Embryonic facial prominence (tissue), 1 donor: ENCODE measurements around the gene MFF.

Experiments used
- DNase-seq: peaks from one replicate; pipeline ENCODE4 v3.0.0-alpha.2; 2016; ENCODE audit errors: extremely low spot score

The MFF gene, protein sequence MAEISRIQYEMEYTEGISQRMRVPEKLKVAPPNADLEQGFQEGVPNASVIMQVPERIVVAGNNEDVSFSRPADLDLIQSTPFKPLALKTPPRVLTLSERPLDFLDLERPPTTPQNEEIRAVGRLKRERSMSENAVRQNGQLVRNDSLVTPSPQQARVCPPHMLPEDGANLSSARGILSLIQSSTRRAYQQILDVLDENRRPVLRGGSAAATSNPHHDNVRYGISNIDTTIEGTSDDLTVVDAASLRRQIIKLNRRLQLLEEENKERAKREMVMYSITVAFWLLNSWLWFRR

GRCh38 chr2:227324995-227325838 is at the start of gene MFF:
TSS of gene MFF (plus strand) at chr2:227325251. CDS start at chr2:227330666, 5,415 bp downstream.
- peak; percentile 90 for DNase-seq

- DNase-seq = no peak
Measured at GRCh38 chr2:227280895-227281294, 44.2 kb upstream of the MFF start.

GRCh38 chr2:227285741-227286236 is 39.3 kb upstream of the MFF start:
- no peak for DNase-seq

DNA sequence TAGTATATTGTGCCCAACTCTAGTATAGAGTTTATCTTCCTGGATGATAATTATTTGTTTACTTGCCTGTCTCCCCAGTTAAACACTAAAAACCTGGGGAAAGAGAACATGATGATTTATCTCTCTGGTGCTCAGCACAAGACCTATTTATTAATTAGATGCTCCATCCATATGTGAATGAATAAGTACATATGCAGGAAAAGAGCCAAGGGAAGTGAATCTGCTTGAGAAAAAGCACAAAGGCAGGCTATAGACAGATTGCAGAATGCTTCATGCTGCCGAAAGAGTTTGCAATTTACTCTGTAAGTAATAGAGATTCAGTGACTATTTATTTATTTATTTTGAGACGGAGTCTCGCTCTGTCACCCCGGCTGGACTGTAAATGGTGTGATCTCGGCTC is 37.3 kb upstream of the MFF start:
- no peak for DNase-seq

DNA sequence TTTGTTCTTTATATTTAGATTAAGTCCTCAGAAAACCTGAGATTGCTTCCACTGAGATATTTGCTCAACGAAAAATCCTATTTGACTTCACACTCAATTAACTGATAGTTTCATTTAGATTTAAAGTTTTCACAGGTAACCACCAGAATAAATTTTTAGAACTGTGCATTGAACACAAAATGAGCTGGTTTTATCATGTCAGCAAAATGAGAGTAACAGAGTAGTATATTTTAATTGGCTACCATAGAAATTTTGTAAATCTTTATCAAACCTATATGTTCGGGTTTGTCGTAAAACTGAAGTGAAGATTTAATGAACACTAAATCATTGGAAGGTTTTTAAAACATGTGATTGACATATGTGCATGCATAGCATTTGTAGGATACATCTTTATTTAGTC is 32.7 kb upstream of the MFF start:
- DNase-seq = no peak

- no peak for DNase-seq
Measured at GRCh38 chr2:227293531-227293930, 31.5 kb upstream of the MFF start.

DNA sequence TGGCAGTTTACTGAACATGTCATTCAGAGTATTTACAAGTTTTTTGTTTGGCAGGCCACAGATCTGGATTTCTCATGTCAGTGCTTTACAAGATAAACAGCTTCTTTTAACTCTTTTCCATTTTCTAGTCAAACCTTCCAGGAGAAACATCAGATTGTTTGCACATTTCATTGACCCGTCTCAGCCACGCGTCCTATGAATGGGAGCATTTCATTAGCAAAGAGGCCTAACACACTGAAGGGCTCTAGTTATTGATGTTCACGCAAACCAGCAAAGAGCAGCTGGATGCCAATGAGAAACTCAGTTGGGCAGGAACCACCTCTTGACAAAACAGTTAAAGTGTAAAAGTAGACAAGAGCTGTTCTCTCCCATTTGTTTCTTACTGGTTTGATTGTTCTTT is 29.2 kb upstream of the MFF start:
- DNase-seq = no peak

- no peak for DNase-seq
Measured at GRCh38 chr2:227296671-227297405, 28.2 kb upstream of the MFF start.

DNA sequence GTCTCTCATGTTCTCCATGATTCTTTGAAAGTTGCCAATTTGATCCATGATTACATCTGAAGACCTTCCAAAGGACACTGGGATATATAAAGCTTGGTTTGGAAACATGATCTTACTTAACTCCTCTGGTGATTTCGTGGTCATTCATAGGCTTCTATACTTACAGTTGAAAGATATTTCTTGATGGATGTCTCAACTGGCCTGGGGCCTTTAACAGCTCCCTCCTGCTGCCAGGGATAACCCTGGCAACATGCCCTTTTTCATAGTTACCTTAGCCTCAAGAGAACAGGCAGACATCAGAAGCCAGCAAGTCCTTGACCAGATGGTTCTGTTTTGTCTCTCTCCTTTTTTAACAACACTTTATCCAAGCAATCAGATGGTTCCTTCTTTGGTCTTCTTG is 23.5 kb upstream of the MFF start:
- DNase-seq = no peak

DNA sequence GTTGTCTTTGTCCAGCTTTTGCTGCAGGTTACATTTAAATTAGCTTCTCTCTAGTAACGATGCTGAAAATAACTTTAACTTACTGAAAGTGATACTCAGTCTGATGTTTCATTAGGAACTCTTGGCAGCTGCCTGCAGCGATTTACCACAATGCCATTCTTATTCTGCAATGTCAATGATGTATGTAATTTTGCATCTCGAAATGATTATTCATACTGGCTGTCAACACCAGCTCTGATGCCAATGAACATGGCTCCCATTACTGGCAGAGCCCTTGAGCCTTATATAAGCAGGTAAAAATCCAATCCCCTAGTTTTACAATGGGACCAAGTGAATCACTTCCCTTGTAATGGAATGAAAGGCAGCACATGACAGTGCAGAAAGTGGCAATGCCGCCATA is 16.3 kb upstream of the MFF start:
- DNase-seq = no peak

DNA sequence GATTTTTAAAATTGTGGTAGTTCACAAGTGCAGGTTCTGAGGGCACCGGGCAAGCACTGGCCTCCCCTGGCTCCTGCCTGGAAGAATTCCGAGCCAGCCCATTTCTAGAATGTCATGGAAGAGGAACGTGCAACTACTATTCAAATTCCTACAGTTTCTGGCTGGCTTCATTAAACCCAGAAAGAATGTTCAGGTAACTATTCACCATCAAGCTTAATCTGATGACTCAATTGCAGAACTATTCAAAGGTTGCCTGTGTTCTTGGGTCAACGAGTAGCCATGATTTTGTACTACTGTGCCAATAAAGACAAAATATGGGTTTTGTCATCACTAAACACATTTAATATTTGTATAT is 14.3 kb upstream of the MFF start:
- no peak for DNase-seq

GRCh38 chr2:227311861-227312506 is 13.1 kb upstream of the MFF start:
- no peak for DNase-seq

DNA sequence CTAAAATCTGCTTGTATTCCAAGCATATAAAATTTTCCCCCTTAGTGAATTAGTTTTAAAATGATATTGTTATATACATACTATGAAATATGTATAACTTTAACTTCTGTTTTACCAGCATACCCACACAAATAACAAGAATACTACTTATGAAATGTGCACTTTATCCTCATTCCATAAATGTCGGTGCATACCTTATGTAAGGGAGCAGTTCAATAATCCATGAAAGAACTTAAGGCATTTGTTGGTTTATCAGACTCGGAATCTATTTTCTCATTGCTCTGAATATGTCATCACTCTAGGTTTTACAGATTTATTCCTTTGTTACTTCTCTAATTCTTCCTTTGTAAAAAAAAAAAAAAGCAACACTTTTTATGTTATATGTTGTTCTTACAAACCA is 12.5 kb upstream of the MFF start:
- no peak for DNase-seq

- no peak for DNase-seq
Measured at GRCh38 chr2:227313310-227313709, 11.7 kb upstream of the MFF start.

GRCh38 chr2:227317834-227318233 is 7.2 kb upstream of the MFF start:
- no peak for DNase-seq

DNA sequence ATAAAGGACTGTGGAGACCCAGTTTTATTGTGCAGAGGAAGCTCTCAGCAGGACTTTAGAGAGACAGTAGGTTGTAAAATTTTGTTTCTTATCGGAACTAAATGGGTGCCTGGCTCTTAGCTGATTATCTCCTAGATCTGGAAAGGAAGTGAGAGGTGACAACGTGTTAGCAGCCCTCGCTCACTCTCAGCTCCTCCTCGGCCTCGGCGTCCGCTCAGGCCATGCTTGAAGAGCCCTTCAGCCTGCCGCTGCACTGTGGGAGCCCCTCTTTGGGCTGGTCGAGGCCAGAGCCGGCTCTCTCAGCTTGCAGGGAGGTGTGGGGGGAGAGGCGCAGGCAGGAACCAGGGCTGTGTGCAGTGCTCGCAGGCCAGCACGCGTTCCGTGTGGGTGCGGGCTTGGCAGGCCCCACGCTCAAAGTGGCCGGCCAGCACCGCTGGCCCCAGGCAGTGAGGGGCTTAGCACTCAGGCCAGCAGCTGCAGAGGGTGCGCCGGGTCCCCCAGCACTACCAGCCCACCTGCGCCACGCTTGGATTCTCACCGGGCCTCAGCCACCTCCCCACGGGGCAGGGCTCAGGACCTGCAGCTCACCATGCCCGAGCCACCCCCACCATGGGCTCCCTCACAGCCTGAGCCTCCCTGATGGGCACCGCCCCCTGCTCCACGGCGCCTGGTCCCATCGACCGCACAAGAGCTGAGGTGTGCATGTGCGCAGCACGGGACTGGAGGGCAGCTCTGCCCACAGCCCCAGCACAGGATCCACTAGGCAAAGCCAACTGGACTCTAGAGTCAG is 4.6 kb upstream of the MFF start:
- no peak for DNase-seq

GRCh38 chr2:227322530-227323205 is 2.4 kb upstream of the MFF start:
- DNase-seq = no peak

DNA sequence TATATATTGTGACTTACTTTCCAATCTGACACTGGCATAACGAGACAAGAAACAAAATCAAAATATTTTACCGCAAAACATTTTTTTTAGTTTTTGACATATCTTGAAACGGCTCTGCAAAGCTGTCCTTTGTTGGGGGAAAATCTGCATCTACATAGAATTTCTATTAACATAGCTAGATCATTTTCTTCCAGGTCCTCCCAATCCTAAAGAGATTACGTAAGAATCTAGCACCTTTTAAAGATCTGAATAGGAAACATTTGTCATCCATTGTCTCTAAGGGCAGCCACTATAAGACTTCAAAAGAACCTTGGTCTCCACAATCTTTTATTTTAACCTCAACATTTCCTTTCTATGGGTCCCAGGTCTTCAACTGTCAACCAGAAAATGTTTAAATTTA is 1.2 kb upstream of the MFF start:
- no peak for DNase-seq

DNA sequence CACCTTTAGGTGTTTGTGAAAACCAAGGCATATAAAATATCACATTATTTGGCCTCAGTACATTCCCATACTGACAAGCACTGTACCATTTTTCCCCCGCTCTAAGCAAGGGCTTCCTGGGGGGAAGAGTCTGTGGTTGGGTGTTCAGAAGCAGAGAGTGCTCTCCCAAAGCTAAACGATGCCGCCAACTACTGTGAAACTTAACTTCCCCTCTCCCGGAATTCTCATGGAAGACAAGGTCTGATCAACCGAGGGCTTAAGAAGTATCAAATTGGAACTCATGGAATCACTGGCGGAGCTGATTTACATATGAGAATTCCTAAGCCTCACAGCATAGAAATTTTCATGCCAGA is 433 bp upstream of the MFF start:
- no peak for DNase-seq

DNA sequence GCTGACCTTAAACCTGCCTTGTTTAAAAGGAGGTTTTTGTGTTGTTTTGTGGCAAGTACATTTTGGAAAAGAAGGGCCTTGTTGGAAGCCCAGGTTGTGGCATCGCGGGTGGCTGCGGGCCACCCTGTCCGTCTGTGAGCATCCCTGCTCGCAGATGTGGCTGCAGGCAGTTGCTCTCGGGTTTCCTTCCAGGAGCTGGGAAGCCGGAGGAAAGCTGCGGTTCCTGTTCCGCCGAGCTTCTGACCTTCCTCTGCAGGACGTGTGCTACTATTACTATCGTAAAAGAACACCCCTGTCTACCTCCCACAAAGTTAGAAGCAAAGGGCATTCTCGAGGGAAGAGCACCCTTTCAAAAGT is 766 bp downstream of the MFF start:
- DNase-seq = no peak

GRCh38 chr2:227326783-227327182 is 1.7 kb downstream of the MFF start:
- no peak for DNase-seq
